Adipocyte (in vitro differentiated cells): ENCODE results near the gene BMP5.

ENCODE experiments used
- DNase-seq: peaks from one replicate; pipeline ENCODE4 v3.0.0-alpha.2; 2015; ENCODE audit warnings: low read depth
- H3K27me3 ChIP-seq: replicated peaks from 2 replicates; pipeline ENCODE4 v1.7.0; 2013; ENCODE audit warnings: mild to moderate bottlenecking, low read length, moderate library complexity; ENCODE audit not compliant: control insufficient read depth, insufficient read depth
- H3K36me3 ChIP-seq: 2 replicates; pipeline ENCODE4 v1.7.0; 2013; ENCODE audit warnings: low read length, mild to moderate bottlenecking, moderate library complexity; ENCODE audit not compliant: control insufficient read depth, insufficient read depth, severe bottlenecking
- H3K4me1 ChIP-seq: 2 replicates; pipeline ENCODE4 v1.7.0; 2013; ENCODE audit warnings: mild to moderate bottlenecking, low read length, moderate library complexity; ENCODE audit not compliant: control insufficient read depth, insufficient read depth
- H3K4me3 ChIP-seq: 2 replicates; pipeline ENCODE4 v1.7.0; 2013; ENCODE audit warnings: mild to moderate bottlenecking, low read length, moderate library complexity
- H3K9ac ChIP-seq: 2 replicates; pipeline ENCODE4 v1.7.0; 2013; ENCODE audit warnings: mild to moderate bottlenecking, low read length, moderate library complexity
- H3K9me3 ChIP-seq: 2 replicates; pipeline ENCODE4 v1.7.0; 2013; ENCODE audit warnings: mild to moderate bottlenecking, low read length, moderate library complexity; ENCODE audit not compliant: control insufficient read depth

BMP5 gene

GRCh38 chr6:55758156-55758937, 117.0 kb downstream of the BMP5 start:
- Histone ChIP-seq H3K27me3 (no peaks in the 10 kb centered on the region), H3K36me3 (no peaks in the 10 kb centered on the region), H3K9me3 (no peaks in the 10 kb centered on the region), H3K9ac (peak overlapping the region; percentile 62), H3K4me1 (peaks cover 52% of the 10 kb centered on the region), H3K4me3 (peak overlapping the region; percentile 5)
- DNase-seq = peak; percentile 96

- H3K9me3 ChIP-seq = no peaks in the 10 kb centered on the region
- H3K36me3 ChIP-seq = no peaks in the 10 kb centered on the region
- no peak for DNase-seq
- peak overlapping the region; percentile 62 for H3K9ac ChIP-seq
- H3K27me3 ChIP-seq = no peaks in the 10 kb centered on the region
- peaks cover 52% of the 10 kb centered on the region for H3K4me1 ChIP-seq
- H3K4me3 ChIP-seq = no peak overlapping the region
Measured at GRCh38 chr6:55756531-55757031, 118.8 kb downstream of the BMP5 start.

DNA sequence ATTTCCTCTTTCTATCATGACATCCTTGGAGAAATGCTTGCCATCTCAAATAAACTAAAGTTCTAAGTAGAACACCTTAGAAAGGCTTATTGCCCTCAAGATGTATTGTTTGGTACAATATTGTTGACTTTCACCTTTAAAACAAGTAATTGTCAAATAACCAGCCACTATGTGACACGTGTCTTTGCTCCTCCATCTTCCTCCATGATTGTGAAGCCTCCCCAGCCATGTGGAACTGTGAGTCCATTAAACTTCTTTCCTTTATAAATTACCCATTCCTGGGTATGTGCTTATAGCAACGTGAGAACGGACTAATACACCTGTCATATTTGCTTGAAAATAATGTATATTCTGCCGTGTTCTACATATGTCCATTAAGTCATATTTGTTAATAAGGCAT, 126.5 kb downstream of the BMP5 start:
- H3K4me1 ChIP-seq = no peaks in the 10 kb centered on the region
- H3K27me3 ChIP-seq = no peaks in the 10 kb centered on the region
- peaks cover 11% of the 10 kb centered on the region for H3K9me3 ChIP-seq
- no peak overlapping the region for H3K4me3 ChIP-seq
- DNase-seq = no peak
- H3K9ac ChIP-seq = no peak overlapping the region
- no peaks in the 10 kb centered on the region for H3K36me3 ChIP-seq

DNA sequence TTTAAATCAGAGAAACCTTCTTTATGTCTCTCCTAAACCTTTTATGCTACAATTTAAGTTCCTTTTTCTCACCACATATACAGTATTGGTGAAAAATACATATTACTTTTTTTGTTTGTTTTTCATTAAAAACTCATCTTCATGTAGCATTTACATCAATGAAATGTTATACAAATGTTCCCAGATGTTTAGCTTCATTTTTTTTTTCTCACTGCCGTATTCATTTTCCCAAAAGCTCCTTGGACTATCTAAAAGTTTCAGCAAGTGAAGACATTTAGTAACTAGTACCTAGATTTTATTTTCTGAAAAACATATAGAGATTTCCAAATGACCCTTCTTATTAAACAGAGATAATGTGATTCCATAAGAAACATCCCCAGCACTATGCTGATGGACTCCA, 128.9 kb downstream of the BMP5 start:
- no peaks in the 10 kb centered on the region for H3K27me3 ChIP-seq
- H3K4me3 ChIP-seq = no peak overlapping the region
- H3K36me3 ChIP-seq = no peaks in the 10 kb centered on the region
- H3K9ac ChIP-seq = no peak overlapping the region
- DNase-seq = no peak
- no peaks in the 10 kb centered on the region for H3K4me1 ChIP-seq
- H3K9me3 ChIP-seq = peaks cover 11% of the 10 kb centered on the region

DNA sequence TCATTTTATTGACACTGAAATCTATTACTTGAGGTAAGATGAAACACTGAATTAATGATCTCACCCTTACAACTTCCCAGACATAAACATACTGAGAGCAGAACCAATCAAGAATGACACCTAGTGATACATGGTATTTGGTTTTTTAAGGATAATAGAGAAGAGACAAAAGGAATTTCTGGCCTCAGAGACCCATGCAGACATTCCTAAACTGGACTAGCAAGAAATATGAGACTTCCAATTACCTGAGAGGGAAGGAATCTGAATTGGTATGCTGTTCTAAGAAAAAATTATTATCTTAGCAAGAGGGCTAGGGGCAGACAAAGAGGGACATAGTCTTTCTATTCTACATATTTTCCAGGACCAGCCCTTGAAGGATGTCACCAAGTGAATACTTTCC, 141.1 kb downstream of the BMP5 start:
- Histone ChIP-seq H3K9ac (no peak overlapping the region), H3K27me3 (no peaks in the 10 kb centered on the region), H3K4me1 (no peaks in the 10 kb centered on the region), H3K4me3 (no peak overlapping the region), H3K9me3 (no peaks in the 10 kb centered on the region), H3K36me3 (no peaks in the 10 kb centered on the region)
- peak; percentile 8 for DNase-seq

- Histone ChIP-seq H3K9ac (no peak overlapping the region), H3K9me3 (no peaks in the 10 kb centered on the region), H3K4me3 (no peak overlapping the region), H3K4me1 (no peaks in the 10 kb centered on the region), H3K27me3 (no peaks in the 10 kb centered on the region), H3K36me3 (no peaks in the 10 kb centered on the region)
- DNase-seq = peak; percentile 8
Measured at GRCh38 chr6:55729665-55730064, 145.7 kb downstream of the BMP5 start.

GRCh38 chr6:55726144-55726543, 149.2 kb downstream of the BMP5 start:
- DNase-seq = no peak
- H3K9me3 ChIP-seq = no peaks in the 10 kb centered on the region
- H3K27me3 ChIP-seq = no peaks in the 10 kb centered on the region
- no peak overlapping the region for H3K4me3 ChIP-seq
- no peaks in the 10 kb centered on the region for H3K4me1 ChIP-seq
- H3K9ac ChIP-seq = no peak overlapping the region
- H3K36me3 ChIP-seq = no peaks in the 10 kb centered on the region

- Histone ChIP-seq H3K4me1 (peaks cover 5% of the 10 kb centered on the region), H3K36me3 (no peaks in the 10 kb centered on the region), H3K4me3 (no peak overlapping the region), H3K27me3 (no peaks in the 10 kb centered on the region), H3K9ac (no peak overlapping the region), H3K9me3 (no peaks in the 10 kb centered on the region)
- DNase-seq = no peak
Measured at GRCh38 chr6:55714831-55715230, 160.6 kb downstream of the BMP5 start.

DNA sequence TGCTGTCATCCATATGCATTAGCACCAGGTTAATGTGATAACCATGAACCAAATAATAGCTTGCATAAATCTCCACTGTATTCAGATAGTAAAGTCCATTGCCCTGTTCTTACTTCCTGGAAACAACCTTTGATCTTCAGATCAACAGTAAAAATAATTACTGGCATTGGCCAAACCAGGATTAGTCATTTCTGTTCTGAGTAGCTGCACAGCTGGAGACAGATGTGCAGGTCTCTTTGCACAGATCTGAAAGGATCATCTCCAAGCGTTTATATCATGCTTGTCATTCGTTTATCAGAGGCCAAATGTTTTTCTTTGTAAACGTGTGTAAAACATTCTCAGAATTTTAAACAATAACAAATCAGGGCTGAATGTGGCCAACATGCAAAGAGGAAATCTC, 162.0 kb downstream of the BMP5 start:
- H3K4me1 ChIP-seq = peaks cover 5% of the 10 kb centered on the region
- H3K4me3 ChIP-seq = no peak overlapping the region
- H3K36me3 ChIP-seq = no peaks in the 10 kb centered on the region
- H3K9ac ChIP-seq = no peak overlapping the region
- DNase-seq = peak; percentile 38
- H3K9me3 ChIP-seq = no peaks in the 10 kb centered on the region
- no peaks in the 10 kb centered on the region for H3K27me3 ChIP-seq

- no peak overlapping the region for H3K9ac ChIP-seq
- H3K4me3 ChIP-seq = no peak overlapping the region
- H3K36me3 ChIP-seq = no peaks in the 10 kb centered on the region
- no peaks in the 10 kb centered on the region for H3K27me3 ChIP-seq
- DNase-seq = no peak
- peaks cover 7% of the 10 kb centered on the region for H3K9me3 ChIP-seq
- peaks cover 5% of the 10 kb centered on the region for H3K4me1 ChIP-seq
Measured at GRCh38 chr6:55708711-55709110, 166.7 kb downstream of the BMP5 start.

GRCh38 chr6:55705451-55706440, 169.6 kb downstream of the BMP5 start:
- no peaks in the 10 kb centered on the region for H3K36me3 ChIP-seq

More at GRCh38 chr6:55705451-55706440, 169.6 kb downstream of the BMP5 start:
- Histone ChIP-seq H3K4me3 (no peak overlapping the region), H3K27me3 (no peaks in the 10 kb centered on the region), H3K4me1 (no peaks in the 10 kb centered on the region), H3K9me3 (peaks cover 7% of the 10 kb centered on the region), H3K9ac (no peak overlapping the region)
- DNase-seq = no peak
